HG03439 (cell line): Measurements from ENCODE around the gene PDE4C.

Experiments used
- ATAC-seq: cut with Tn5 transposase; IDR thresholded peaks from one replicate; pipeline ENCODE4 v1.9.1; 2021; ENCODE audit warnings: mild to moderate bottlenecking, moderate library complexity; ENCODE audit not compliant: unreplicated experiment

PDE4C gene

DNA sequence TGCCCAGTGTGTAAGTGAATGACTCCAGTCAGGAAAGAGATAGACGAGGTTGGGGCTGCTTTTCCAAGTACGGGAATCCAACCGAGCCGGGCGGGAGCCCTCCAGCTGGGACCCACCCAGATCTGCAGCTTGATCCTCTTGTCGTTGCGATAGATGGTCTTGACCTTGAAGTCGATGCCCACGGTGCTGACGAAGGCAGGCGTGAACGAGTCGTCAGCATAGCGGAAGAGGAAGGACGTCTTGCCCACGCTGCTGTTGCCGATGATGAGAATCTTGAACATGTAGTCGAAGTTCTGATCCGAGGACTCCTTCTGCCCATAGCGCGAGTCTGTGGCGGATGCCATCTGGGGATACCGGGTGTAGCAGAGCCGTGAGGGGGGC is 23.9 kb downstream of the PDE4C start:
- ATAC-seq: no peak

GRCh38 chr19:18198374-18198773 is 27.9 kb downstream of the PDE4C start:
- ATAC-seq: no peak

DNA sequence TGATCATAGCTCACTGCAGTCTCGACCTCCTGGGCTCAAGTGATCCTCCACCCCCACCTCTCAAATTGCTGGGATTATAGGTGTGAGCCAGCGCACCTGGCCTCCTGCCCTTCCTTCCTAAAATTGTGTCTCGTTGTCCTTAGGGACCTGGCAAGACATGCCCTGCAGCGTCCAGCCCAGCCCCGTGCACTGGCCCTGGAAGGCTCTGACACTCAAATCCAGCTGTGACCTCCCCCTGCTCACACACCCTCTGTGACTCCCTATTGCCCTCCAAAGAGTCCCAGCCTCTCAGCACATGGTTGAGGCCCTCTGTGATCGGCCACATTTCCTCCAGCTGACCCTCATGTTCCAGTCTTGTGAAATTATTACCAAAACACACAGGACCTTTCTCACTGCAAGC is 28.3 kb downstream of the PDE4C start:
- ATAC-seq: no peak

GRCh38 chr19:18197306-18197705 is 28.9 kb downstream of the PDE4C start:
- ATAC-seq: no peak

- ATAC-seq: no peak
Measured at GRCh38 chr19:18196511-18196845, 29.8 kb downstream of the PDE4C start.

DNA sequence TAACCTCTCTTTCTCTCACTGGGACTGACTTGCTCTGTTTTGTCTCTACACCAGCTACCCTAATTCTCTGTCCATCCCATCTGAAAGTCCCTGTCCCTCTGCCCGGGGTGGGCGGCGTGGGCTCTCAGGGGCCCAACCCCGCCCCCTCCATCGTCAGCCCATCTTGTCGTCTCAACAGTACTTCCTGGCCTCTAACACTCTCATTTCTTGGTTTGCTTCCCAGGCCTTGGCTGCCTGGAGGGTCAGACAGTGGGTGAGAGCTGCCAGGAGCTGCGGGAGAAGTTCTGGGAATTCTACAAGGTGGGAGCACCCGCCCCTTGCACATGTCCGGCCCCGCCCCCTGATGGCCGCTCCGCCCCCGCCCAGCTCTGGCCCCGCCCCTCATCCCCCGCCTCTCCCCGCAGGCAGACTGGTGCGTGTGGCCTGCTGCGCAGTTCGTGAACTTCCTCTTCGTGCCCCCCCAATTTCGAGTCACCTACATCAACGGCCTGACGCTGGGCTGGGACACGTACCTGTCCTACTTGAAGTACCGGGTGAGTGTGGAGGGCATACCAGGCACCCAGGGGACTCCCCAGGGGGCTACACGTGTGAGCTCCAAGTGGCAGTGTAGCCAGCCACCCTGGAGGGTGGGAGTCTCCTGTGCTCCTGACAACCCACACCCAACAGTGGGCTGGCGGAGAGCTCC is 31.5 kb downstream of the PDE4C start:
- no peak for ATAC-seq

DNA sequence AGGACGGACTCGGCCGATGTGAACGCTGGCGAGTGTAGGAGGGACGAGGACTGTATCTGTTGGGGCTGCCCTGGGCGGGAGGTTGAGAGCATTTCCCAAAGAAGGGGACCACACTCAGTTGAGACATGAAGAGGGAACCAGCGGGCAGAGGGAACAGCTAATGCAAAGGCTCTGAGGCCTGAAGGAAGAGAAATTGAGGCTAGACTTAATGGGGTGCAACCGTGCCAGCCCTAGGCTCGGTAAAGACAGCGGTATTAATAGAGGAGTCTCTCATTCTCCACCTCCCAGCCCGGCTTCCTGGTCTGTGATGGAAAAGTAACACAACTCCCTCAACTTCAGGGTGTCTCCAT is 32.1 kb downstream of the PDE4C start:
- ATAC-seq: no peak

GRCh38 chr19:18193388-18194180 is 32.7 kb downstream of the PDE4C start:
- ATAC-seq: peak; percentile 20

GRCh38 chr19:18192673-18193387 is 33.4 kb downstream of the PDE4C start, which contains the start of gene MPV17L2:
Gene MPV17L2, plus strand, starts transcription at chr19:18193218. Its CDS starts 64 bp downstream, at chr19:18193282.
- ATAC-seq: peak; percentile 83

DNA sequence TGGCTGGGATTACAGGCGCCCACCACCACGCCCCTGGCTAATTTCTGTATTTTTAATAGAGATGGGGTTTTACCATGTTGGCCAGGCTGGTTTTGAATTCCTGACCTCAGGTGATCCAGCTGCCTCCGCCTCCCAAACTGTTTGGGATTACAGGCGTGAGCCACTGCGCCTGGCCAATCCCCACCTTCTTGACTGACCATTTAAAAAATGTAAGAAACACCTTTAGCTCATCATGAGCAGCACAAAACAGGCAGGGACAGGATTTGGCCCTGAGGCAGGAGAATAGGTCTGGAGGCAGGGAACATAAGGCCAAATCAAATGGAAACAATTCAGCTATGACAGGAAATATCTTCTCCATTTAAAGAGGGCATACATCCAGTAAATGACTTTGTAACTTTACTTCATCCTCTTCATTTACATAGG is 34.6 kb downstream of the PDE4C start:
- no peak for ATAC-seq

DNA sequence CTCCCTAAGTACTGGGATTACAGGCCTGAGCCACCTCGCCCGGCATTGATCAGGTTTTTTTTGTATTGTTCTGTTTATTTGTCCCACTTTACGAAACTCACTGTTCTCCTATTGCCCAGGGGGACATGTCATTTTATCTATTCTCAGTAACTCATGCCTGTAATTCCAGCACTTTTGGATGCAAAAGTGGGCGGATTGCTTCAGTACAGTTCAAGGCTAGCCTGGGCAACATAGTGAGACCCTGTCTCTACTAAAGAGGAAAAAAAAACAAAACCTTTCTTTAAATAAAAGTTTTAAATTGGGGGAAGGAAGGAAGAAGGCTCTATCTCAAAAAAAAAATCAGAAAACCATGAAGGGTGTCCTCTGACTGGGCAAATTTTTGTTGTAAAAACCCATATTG is 36.0 kb downstream of the PDE4C start:
- no peak for ATAC-seq

GRCh38 chr19:18185538-18185937 is 40.7 kb downstream of the PDE4C start:
- ATAC-seq: no peak

GRCh38 chr19:18183529-18183928 is 42.7 kb downstream of the PDE4C start:
- no peak for ATAC-seq

GRCh38 chr19:18179957-18180356 is 46.3 kb downstream of the PDE4C start:
- ATAC-seq: no peak

GRCh38 chr19:18176367-18177310 is 49.6 kb downstream of the PDE4C start:
- no peak for ATAC-seq

DNA sequence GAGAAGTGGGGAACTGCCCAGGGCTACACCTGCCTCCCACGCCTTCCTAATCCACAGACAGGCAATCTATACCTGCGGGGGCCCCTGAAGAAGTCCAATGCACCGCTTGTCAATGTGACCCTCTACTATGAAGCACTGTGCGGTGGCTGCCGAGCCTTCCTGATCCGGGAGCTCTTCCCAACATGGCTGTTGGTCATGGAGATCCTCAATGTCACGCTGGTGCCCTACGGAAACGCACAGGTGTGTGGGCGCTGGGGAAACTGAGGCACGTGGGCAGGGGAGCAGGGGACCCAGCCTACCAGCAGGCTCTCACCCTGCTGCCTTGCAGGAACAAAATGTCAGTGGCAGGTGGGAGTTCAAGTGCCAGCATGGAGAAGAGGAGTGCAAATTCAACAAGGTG is 51.3 kb downstream of the PDE4C start:
- ATAC-seq: no peak
